ENCODE results near the gene TUNAR.

GRCh38 chr14:95946867-95947266 lies 70.2 kb downstream of the TUNAR start:
- TF ChIP-seq RAD21 (conservative IDR thresholded peaks at IDR 0.05), result no peak
- TF ChIP-seq EP300 (conservative IDR thresholded peaks at IDR 0.05; ENCODE audit: poor library complexity, severe bottlenecking), result no peak
